IMR-90 (cell line): ENCODE data around the gene LRP3. TPM values are rescaled to one million over a fixed set of nuclear protein-coding genes. Genes with fewer than 3 reads are reported as not detected.
"Not testable (repeated sequence)": the region's sequence is repeated elsewhere in the genome, so short reads cannot be mapped to it uniquely, and the experiment has no call there.

ENCODE experiments used
- ATAC-seq: fragments of 200-7000 bp; cut with Tn5 transposase; 2 replicates; pipeline ENCODE4 v1.9.1; 2020; ENCODE audit warnings: low read depth, mild to moderate bottlenecking, moderate library complexity
- BruUV-seq: library from RNA; stranded (reverse); fragments of 400-500 nt; replicated peaks from 2 replicates; lab custom pipeline; 2021; lab: Mats Ljungman, UMichigan
- CTCF ChIA-PET: fragments of 300-600 bp; formaldehyde crosslinking; extraction: SDS; loops from one replicate; lab custom pipeline; 2021; ENCODE audit warnings: antibody characterized with exemption; lab: Yijun Ruan, JAX
- POLR2A ChIA-PET: fragments of 300-600 bp; sonication (Branson Sonifier 250); formaldehyde crosslinking; loops from one replicate; lab custom pipeline; 2022; ENCODE audit warnings: antibody characterized with exemption; ENCODE audit not compliant: unreplicated experiment; lab: Charles Lee
- DNase-seq: peaks from one replicate; pipeline ENCODE4 v3.0.0; 2013
- H2AFZ ChIP-seq: replicated peaks from 2 replicates; pipeline ENCODE3; 2013; ENCODE audit warnings: low read length, mild to moderate bottlenecking; ENCODE audit not compliant: poor library complexity
- H2AK5ac ChIP-seq: 2 replicates; pipeline ENCODE4 v1.6.1; 2013; ENCODE audit warnings: low read depth, low read length, inconsistent platforms
- H2AK9ac ChIP-seq: replicated peaks from 2 replicates; pipeline ENCODE3; 2013; ENCODE audit warnings: mild to moderate bottlenecking, low read depth, low read length, moderate library complexity; ENCODE audit not compliant: poor library complexity
- H2BK120ac ChIP-seq: 2 replicates; pipeline ENCODE4 v1.6.1; 2013; ENCODE audit warnings: low read depth, low read length, inconsistent platforms
- H2BK15ac ChIP-seq: 3 replicates; pipeline ENCODE4 v1.6.1; 2013; ENCODE audit warnings: low read depth, low read length, inconsistent platforms
- H2BK20ac ChIP-seq: 2 replicates; pipeline ENCODE4 v1.6.1; 2013; ENCODE audit warnings: low read depth, mild to moderate bottlenecking, inconsistent platforms, low read length, moderate library complexity
- H2BK5ac ChIP-seq: 2 replicates; pipeline ENCODE4 v1.6.1; 2013; ENCODE audit warnings: mild to moderate bottlenecking, low read depth, low read length, inconsistent platforms; ENCODE audit not compliant: poor library complexity, severe bottlenecking
- H3K14ac ChIP-seq: replicated peaks from 2 replicates; pipeline ENCODE4 v1.6.1; 2013; ENCODE audit warnings: low read depth, low read length, inconsistent platforms
- H3K18ac ChIP-seq: 2 replicates; pipeline ENCODE4 v1.6.1; 2013; ENCODE audit warnings: low read depth, low read length, control low read depth
- H3K23ac ChIP-seq: 2 replicates; pipeline ENCODE4 v1.6.1; 2013; ENCODE audit warnings: low read depth, low read length, inconsistent platforms
- H3K27ac ChIP-seq: 2 replicates; pipeline ENCODE4 v1.5.1; 2013; ENCODE audit warnings: mild to moderate bottlenecking, control low read depth, low read length; ENCODE audit not compliant: insufficient read depth
- H3K27me3 ChIP-seq: 2 replicates; pipeline ENCODE4 v1.6.1; 2013; ENCODE audit warnings: low read length; ENCODE audit not compliant: control insufficient read depth, insufficient read depth
- H3K36me3 ChIP-seq: 2 replicates; pipeline ENCODE4 v1.6.1; 2013; ENCODE audit warnings: low read length, mixed read lengths; ENCODE audit not compliant: control insufficient read depth, insufficient read depth
- H3K4ac ChIP-seq: 2 replicates; pipeline ENCODE4 v1.6.1; 2013; ENCODE audit warnings: low read depth, low read length, inconsistent platforms
- H3K4me1 ChIP-seq: 2 replicates; pipeline ENCODE4 v1.6.1; 2013; ENCODE audit warnings: low read length, mixed read lengths; ENCODE audit not compliant: control insufficient read depth, insufficient read depth
- H3K4me2 ChIP-seq: 2 replicates; pipeline ENCODE4 v1.6.1; 2013; ENCODE audit warnings: low read depth, mild to moderate bottlenecking, control low read depth, low read length, moderate library complexity
- H3K4me3 ChIP-seq: 2 replicates; pipeline ENCODE4 v1.5.1; 2013; ENCODE audit warnings: low read depth, mild to moderate bottlenecking, control low read depth, low read length, moderate library complexity; ENCODE audit not compliant: insufficient read depth
- H3K56ac ChIP-seq: 2 replicates; pipeline ENCODE4 v1.6.1; 2013; ENCODE audit warnings: low read length, inconsistent platforms; ENCODE audit not compliant: insufficient read depth; ENCODE audit errors: extremely low read depth
- H3K79me1 ChIP-seq, 2 experiments: 2 replicates each; pipeline ENCODE4 v1.6.1; 2013; ENCODE audit warnings: low read length in 2 of 2, inconsistent platforms in 1 of 2, low read depth in 1 of 2
- H3K9ac ChIP-seq: 2 replicates; pipeline ENCODE4 v1.6.1; 2013; ENCODE audit warnings: low read depth, low read length, control low read depth
- H3K9me1 ChIP-seq: 2 replicates; pipeline ENCODE4 v1.6.1; 2013; ENCODE audit warnings: low read length, inconsistent platforms; ENCODE audit not compliant: insufficient read depth
- H3K9me3 ChIP-seq: 2 replicates; pipeline ENCODE4 v1.6.1; 2013; ENCODE audit warnings: low read length; ENCODE audit not compliant: control insufficient read depth, insufficient read depth
- H4K20me1 ChIP-seq: 2 replicates; pipeline ENCODE4 v1.6.1; 2013; ENCODE audit warnings: low read length, inconsistent platforms; ENCODE audit not compliant: insufficient read depth
- H4K5ac ChIP-seq: 2 replicates; pipeline ENCODE4 v1.6.1; 2013; ENCODE audit warnings: mild to moderate bottlenecking, low read depth, low read length, control low read depth
- H4K8ac ChIP-seq, 2 experiments: 2 replicates each; pipeline ENCODE4 v1.6.1; 2013; ENCODE audit warnings: low read depth in 2 of 2, low read length in 2 of 2, control low read depth in 1 of 2, inconsistent platforms in 1 of 2
- H4K91ac ChIP-seq: 2 replicates; pipeline ENCODE4 v1.6.1; 2013; ENCODE audit warnings: low read depth, low read length, inconsistent platforms; ENCODE audit not compliant: insufficient read depth
- WGBS, 2 experiments: methylation state at CpG; one replicate each; pipeline versions ENCODE4 v1.1.5 to v1.1.7; 2013; ENCODE audit warnings: missing lambda C conversion rate in 2 of 2; ENCODE audit not compliant: insufficient read length in 1 of 2; ENCODE audit errors: extremely low coverage in 2 of 2; 5-methylcytosine and 5-hydroxymethylcytosine counted together
- dilution Hi-C: fragments of 300-500 bp; cut with HindIII; formaldehyde crosslinking; loops from one replicate; pipeline ENCODE4 v1.14.3; 2018; ENCODE audit warnings: low sequenced_read_pairs; ENCODE audit not compliant: unreplicated experiment
- in situ Hi-C: fragments of 300-500 bp; cut with MboI; formaldehyde crosslinking; loops from 3 replicates; pipeline ENCODE4 v1.14.3; 2019; ENCODE audit warnings: low sequenced_read_pairs, inconsistent platforms, mixed read lengths
- intact Hi-C: fragments of 100-400 bp; cut with micrococcal nuclease; formaldehyde crosslinking; loops from 2 replicates; pipeline ENCODE4 v1.10.0; 2022
- polyA plus RNA-seq, 3 experiments: library from polyadenylated mRNA; depleted of rRNA; stranded (reverse); fragments of >200 nt; gene quantifications; 2 replicates each; pipeline ENCODE4 v1.2.3, GENCODE V29; 2012; ENCODE audit warnings: low replicate concordance in 1 of 3
- total RNA-seq: library from RNA; depleted of rRNA; stranded (reverse); fragments of >200 nt; gene quantifications from 2 replicates; pipeline ENCODE4 v1.2.3, GENCODE V29; 2012

The LRP3 gene
- total and polyA plus RNA-seq, 2 of the 4 experiments (the other 2 are of a cell fraction), result 8.4 to 20.2 TPM

GRCh38 chr19:33154313-33154712, 39.8 kb upstream of the LRP3 start:
- ATAC-seq, H3K79me1 ChIP-seq, H4K20me1 ChIP-seq, POLR2A ChIA-PET, H4K91ac ChIP-seq, H4K5ac ChIP-seq, BruUV-seq, intact Hi-C loops, H3K4me2 ChIP-seq, H3K4me3 ChIP-seq, DNase-seq, in situ Hi-C loops, H2BK20ac ChIP-seq, H3K14ac ChIP-seq, H4K8ac ChIP-seq, H3K36me3 ChIP-seq, H2BK5ac ChIP-seq, H2BK120ac ChIP-seq, H3K27ac ChIP-seq, H3K4ac ChIP-seq, H2AK5ac ChIP-seq, H3K9me3 ChIP-seq, H3K4me1 ChIP-seq, H3K9ac ChIP-seq, dilution Hi-C loops, H3K9me1 ChIP-seq, H3K23ac ChIP-seq, H3K18ac ChIP-seq, H3K27me3 ChIP-seq, H2BK15ac ChIP-seq, H3K56ac ChIP-seq, H2AFZ ChIP-seq, H2AK9ac ChIP-seq: not testable (repeated sequence)
- no CpG with 5 or more reads among the region's 6 CpGs for WGBS, 2 experiments
- CTCF ChIA-PET, result interaction anchor here (0.8 kb wide), 1 partner anchor 10 kb away, joined by 3 read pairs; no protein-coding TSS in a partner anchor
